ENCODE data around the gene GAPDHS. TPM values are rescaled to one million over a fixed set of nuclear protein-coding genes. Genes with fewer than 3 reads are reported as not detected.

GAPDHS gene
- total RNA-seq, 1 experiment from 2014 or later = 3.6 TPM

GRCh38 chr19:35549174-35549788 is 16.0 kb downstream of the GAPDHS start:
- in situ Hi-C loops (cut with HindIII; ENCODE audit: low pct_unique_long_range_greater_than_20kb, low sequenced_read_pairs) = no loop called here

GRCh38 chr19:35549879-35550523 is 16.7 kb downstream of the GAPDHS start:
- in situ Hi-C loops (cut with HindIII; ENCODE audit: low pct_unique_long_range_greater_than_20kb, low sequenced_read_pairs) = no loop called here
- no peak for DNase-seq (ENCODE audit: low read depth, low spot score)

More at GRCh38 chr19:35549174-35549788, 16.0 kb downstream of the GAPDHS start:
- peak; percentile 81 for DNase-seq (ENCODE audit: low read depth, low spot score)

GRCh38 chr19:35551091-35551810 is 18.0 kb downstream of the GAPDHS start:
- no peak for DNase-seq (ENCODE audit: low read depth, low spot score)
- in situ Hi-C loops (cut with HindIII; ENCODE audit: low pct_unique_long_range_greater_than_20kb, low sequenced_read_pairs) = no loop called here

- in situ Hi-C loops (cut with HindIII; ENCODE audit: low pct_unique_long_range_greater_than_20kb, low sequenced_read_pairs) = no loop called here
- no peak for DNase-seq (ENCODE audit: low read depth, low spot score)
Observed at GRCh38 chr19:35552534-35553384, 19.5 kb downstream of the GAPDHS start.

GRCh38 chr19:35553385-35554000 is 20.2 kb downstream of the GAPDHS start:
- no peak for DNase-seq (ENCODE audit: low read depth, low spot score)
- in situ Hi-C loops (cut with HindIII; ENCODE audit: low pct_unique_long_range_greater_than_20kb, low sequenced_read_pairs) = no loop called here

GRCh38 chr19:35554076-35554475 is 20.8 kb downstream of the GAPDHS start:
- DNase-seq (ENCODE audit: low read depth, low spot score) = no peak
- in situ Hi-C loops (cut with HindIII; ENCODE audit: low pct_unique_long_range_greater_than_20kb, low sequenced_read_pairs) = no loop called here

- in situ Hi-C loops (cut with HindIII; ENCODE audit: low pct_unique_long_range_greater_than_20kb, low sequenced_read_pairs) = no loop called here
- peak; percentile 64 for DNase-seq (ENCODE audit: low read depth, low spot score)
Observed at GRCh38 chr19:35555301-35556005, 22.2 kb downstream of the GAPDHS start.

- no peak for DNase-seq (ENCODE audit: low read depth, low spot score)
- in situ Hi-C loops (cut with HindIII; ENCODE audit: low pct_unique_long_range_greater_than_20kb, low sequenced_read_pairs) = no loop called here
Observed at GRCh38 chr19:35556025-35556590, 22.9 kb downstream of the GAPDHS start.

GRCh38 chr19:35556846-35557538 is 23.7 kb downstream of the GAPDHS start:
- DNase-seq (ENCODE audit: low read depth, low spot score) = no peak

GRCh38 chr19:35557539-35558399 is 24.5 kb downstream of the GAPDHS start:
- in situ Hi-C loops (cut with HindIII; ENCODE audit: low pct_unique_long_range_greater_than_20kb, low sequenced_read_pairs) = no loop called here
- DNase-seq (ENCODE audit: low read depth, low spot score) = peak; percentile 91

More at GRCh38 chr19:35556846-35557538, 23.7 kb downstream of the GAPDHS start:
- in situ Hi-C loops (cut with HindIII; ENCODE audit: low pct_unique_long_range_greater_than_20kb, low sequenced_read_pairs) = no loop called here

- in situ Hi-C loops (cut with HindIII; ENCODE audit: low pct_unique_long_range_greater_than_20kb, low sequenced_read_pairs) = no loop called here
- no peak for DNase-seq (ENCODE audit: low read depth, low spot score)
Observed at GRCh38 chr19:35558400-35559280, 25.4 kb downstream of the GAPDHS start.

GRCh38 chr19:35559281-35559659 is 26.0 kb downstream of the GAPDHS start:
- in situ Hi-C loops (cut with HindIII; ENCODE audit: low pct_unique_long_range_greater_than_20kb, low sequenced_read_pairs) = no loop called here
- DNase-seq (ENCODE audit: low read depth, low spot score) = no peak

- in situ Hi-C loops (cut with HindIII; ENCODE audit: low pct_unique_long_range_greater_than_20kb, low sequenced_read_pairs) = no loop called here
- DNase-seq (ENCODE audit: low read depth, low spot score) = no peak
Observed at GRCh38 chr19:35559781-35560180, 26.5 kb downstream of the GAPDHS start.

- no peak for DNase-seq (ENCODE audit: low read depth, low spot score)
- in situ Hi-C loops (cut with HindIII; ENCODE audit: low pct_unique_long_range_greater_than_20kb, low sequenced_read_pairs) = no loop called here
Observed at GRCh38 chr19:35560271-35560670, 27.0 kb downstream of the GAPDHS start.
